Measurements from ENCODE around the gene BTG3. TPM values are rescaled to one million over a fixed set of nuclear protein-coding genes. Genes with fewer than 3 reads are reported as not detected.

The BTG3 gene
- total RNA-seq, 2 experiments from 2014 or later: 52.5 to 52.8 TPM

Other genes starting within 250 kb of the BTG3 start
- under 1 TPM; 0.63 to 0.88 TPM for gene CXADR, start 99.9 kb downstream of the BTG3 start, total RNA-seq
- gene C21orf91, start 206.5 kb upstream of the BTG3 start, total RNA-seq: 10 to 100 TPM; 35.4 to 38.3 TPM

All from activated CD8-positive, alpha-beta memory T cell treated with anti-CD3 and anti-CD28 coated beads for 36 hours (primary cell).